ENCODE results near the gene IGFBP1. TPM values are rescaled to one million over a fixed set of nuclear protein-coding genes. Genes with fewer than 3 reads are reported as not detected.

Gene IGFBP1
- total RNA-seq, 1 donor from 2014 or later, result not detected

DNA sequence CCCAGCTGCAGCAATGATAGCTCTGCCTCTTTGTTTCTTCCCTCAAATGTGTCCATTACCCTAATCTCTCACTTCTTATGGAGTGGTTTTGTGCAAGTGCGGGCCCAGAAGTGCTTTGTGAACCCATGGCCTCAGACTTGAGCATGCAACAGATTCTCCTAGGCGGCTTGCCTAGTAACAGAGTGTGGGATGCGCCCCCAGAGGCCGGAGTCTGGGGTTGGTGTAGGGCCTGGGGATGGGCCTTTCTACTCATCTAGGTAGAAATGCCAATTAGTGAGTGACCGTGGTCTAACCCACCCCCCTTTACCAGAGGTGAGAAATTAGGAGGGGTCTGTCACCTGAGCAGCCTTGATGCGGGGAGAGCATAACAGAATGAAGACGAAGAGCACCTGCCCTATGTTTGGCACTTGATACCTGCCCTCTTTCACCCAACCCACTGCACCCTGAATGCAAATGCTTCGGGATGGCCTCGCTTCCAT is 7.0 kb upstream of the IGFBP1 start:
- no peak for DNase-seq

DNA sequence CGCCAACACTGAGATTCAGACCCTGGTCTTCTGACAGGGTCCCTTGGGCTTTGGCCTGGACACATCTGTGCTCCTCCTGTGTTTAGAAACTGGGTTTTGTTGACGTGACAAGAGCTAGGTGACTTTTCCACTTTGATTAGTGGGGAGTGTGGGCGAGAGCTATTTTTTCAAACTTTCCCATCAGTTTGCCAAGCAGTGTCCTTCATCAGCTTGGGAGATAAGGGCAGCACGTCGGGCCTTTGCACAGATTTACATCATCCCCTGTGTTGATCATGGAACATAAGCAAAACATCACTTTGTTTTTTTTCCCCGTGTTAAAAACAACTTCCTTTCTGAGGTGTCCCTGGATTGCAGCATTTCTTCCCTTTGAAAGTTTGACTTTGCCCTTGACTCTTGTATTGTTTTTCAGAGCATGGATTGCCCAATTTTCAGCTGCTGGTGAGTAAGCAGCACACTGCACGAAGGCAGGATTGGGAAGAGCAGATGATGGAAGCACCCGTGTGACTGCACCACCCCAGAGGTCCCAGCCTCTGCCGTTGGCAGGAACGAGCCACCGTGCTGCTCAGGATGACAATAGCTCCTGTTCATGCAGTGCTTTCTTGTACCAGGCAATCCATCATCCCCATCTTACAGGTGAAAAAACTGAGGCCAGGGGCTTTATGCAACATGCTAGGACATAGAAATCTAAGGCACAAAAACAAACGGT is 6.4 kb upstream of the IGFBP1 start:
- DNase-seq, result no peak

DNA sequence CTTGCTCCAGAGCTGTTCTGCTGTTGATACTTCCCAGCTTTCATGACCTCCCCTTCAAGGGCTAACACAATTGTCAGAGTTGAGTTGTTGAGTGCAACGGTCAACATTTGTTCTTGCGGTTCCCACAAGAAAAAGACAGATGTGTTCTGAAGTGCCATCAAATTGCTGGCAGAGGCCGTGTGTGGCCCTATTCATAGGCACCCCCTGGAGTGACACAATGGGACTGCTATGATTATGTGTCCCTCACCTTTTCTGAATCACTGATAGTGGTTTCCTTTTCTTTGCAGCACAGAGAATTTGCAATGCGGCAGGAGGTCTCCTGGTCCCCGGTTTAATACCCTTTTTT is 5.8 kb upstream of the IGFBP1 start:
- DNase-seq, result no peak

DNA sequence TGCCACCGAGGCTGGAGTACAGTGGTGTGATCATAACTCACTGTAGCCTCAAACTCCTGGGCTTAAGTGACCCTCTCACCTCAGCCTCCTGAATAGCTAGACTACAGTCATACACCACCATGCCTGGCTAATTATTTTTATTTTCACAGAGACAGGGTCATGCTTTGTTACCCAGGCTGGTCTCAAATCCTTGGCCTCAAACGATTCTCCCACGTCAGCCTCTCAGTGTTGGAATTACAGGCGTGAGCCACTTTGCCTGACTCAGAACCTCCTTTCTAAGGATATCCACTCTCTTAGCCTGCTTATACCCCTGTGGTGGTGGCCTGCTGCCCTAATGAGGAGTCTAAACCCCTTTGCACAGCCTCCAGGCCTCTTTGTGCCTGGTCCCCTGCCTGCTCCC is 4.2 kb upstream of the IGFBP1 start:
- no peak for DNase-seq

DNA sequence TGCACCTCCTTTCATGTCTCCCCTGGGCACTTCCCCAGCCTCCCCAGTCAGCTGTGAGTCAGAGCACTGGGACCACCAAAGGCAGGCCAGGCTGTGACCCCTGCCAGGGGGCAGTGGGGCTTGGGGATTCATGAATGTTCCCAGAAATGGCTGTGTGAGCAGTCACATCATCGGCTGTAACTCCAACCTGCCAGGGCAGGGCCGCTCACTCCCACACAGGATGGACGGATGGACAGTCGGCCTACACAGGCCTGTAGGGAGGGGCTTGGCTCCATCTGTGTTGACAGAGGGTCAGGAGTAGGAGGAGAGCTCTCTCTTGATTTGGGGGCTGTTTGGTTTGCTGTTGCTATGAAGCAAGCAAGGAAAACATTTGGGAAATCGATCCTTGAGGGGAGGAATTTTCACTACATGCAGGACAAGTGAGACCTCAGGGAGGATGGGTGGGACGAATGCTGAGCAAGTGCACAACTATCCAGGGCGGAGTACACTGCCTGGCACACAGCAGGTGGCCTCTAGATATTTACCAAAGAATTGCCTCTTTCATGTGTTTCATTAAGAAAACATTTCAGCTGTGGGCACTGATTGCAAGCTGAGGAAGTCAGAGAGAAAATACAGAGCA is 2.9 kb upstream of the IGFBP1 start:
- no peak for DNase-seq

DNA sequence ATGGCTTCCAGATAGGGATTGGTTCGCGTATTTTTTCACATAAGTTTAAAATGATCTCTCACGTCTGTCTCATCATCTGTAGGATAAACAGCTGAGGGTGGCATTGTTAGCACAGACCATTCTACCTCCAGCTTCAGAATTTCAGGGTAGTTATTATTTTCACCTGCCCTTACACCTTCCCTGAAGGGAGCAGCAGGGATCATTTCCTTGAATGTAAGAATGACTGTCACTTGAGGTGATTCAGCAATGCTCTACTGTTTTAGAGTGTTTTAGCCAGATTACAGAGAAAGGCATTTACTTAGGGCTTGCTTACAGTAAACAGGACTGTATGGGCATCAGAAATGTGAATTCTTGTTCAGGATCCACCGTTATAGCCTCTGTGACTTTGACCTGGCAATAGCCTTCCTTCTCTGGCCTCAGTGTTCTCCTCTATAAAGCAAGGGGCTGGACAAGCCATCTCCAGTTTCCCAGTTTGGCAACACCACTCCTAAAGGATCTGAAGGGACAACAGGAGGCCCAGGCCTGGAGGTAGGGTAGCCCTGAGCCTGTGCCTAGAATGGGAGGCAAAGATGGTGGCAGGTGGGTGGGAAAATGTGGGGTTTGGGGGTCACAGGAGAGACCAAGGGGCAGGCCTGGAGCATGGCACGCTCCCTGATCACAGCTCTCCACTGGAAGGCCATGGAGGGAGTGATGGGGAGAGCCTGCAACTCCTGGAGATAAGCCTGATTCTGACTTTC is 1.2 kb upstream of the IGFBP1 start:
- DNase-seq, result no peak

DNA sequence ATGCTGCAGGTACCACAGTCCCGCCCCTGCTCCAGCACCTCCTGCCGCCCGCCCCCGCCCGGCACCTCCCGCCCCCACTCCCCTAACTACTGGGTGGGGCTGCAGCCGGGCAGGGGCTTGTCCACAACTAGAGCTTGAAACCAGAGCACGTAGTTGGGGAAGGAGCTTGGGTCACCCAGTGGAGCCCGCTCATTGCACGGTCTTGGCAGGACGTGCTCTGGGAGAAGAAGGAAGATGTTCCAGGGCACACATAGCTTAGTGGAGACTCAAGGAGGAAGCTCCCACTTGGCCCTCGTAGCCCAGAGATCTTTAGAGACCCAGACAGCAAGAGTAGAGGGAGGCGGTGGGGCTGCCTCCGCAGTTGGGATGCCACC is 692 bp downstream of the IGFBP1 start:
- no peak for DNase-seq

DNA sequence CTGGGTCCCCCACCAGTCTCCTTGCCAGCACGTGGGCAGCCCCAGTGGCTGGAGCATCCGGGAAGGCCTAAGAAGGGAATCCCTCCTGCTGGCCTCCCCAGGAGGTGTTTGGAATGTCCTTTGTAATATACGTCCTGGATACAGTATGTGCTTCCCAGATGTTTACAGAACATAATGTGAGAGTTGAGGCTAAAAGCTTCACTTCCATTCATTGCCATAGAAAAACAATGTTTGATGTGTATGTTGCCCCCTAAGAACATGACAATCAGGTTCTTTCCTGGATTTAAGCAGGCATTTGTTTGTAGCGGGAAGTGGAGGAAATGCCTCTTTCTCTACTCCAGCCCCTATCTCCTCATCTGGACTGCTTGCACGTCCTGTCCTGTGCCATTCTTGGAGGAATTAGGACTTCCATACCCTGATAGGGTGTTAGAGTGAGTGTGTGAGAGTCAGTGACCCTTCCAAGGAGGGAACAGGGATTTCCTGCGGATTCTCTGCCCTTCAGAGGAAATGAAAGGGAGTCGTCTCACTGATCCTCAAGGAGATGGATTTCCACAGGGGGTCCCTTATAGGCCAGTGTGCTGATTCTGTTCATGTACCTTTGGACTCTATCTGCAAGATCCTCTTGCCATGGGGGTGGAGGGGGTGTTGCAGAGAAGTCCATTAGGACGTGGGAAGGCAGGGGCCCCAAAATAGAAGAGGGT is 1.2 kb downstream of the IGFBP1 start:
- no peak for DNase-seq

DNA sequence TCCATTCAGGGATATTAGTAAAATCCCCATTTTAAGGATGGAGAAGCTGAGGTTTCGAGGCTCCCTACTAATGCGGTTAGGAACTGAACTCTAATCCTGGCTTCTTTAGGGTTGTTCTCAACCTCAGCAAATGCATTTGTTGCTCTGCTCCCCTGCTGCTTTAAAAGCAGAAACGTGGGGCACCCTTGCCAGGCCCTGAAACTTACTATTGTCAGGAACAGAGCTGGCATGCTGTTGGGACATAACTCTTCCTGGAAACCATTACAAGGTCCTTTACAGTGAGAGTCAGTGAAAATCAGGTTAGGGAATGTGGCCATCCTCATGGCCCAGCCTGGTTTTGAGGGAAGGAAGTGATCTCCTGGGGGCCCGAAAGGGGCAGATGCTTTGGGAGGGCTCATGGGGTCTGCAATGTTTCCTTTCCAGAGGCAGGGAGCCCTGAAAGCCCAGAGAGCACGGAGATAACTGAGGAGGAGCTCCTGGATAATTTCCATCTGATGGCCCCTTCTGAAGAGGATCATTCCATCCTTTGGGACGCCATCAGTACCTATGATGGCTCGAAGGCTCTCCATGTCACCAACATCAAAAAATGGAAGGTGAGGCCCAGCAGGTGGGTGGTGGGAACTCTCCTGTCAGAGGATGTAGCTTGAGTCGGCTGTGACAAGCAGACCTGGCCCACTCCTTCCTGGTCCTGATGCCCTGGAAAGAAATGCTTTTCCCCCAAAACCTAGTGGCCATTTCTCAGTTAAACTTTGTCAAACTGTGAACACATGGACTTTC is 2.0 kb downstream of the IGFBP1 start:
- no peak for DNase-seq

DNA sequence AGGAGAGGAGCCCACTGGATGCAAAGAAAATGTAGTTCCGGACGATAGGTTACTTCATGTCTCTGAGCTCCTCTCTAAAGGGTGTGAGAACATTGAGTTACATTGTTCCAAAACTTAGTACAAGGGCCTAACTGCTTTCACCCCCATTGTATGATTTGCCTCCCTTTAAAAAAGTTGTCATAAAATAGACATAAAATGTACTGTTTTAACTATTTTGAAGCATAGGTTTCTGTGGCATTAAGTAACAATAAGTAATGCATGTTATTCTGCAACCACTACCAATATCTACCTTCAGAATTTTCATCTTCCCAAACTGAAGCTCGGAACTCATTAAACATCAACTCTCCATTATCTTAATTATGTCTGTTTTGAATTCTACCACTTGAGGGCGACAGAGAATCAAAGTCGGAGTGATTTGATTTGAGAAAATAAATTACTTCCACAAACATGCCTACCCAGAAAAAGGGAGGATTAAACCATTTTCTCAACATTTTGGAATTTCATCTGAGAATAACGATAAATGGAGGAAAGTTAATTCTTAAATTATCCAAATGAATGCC is 2.7 kb downstream of the IGFBP1 start:
- peak; percentile 79 for DNase-seq

DNA sequence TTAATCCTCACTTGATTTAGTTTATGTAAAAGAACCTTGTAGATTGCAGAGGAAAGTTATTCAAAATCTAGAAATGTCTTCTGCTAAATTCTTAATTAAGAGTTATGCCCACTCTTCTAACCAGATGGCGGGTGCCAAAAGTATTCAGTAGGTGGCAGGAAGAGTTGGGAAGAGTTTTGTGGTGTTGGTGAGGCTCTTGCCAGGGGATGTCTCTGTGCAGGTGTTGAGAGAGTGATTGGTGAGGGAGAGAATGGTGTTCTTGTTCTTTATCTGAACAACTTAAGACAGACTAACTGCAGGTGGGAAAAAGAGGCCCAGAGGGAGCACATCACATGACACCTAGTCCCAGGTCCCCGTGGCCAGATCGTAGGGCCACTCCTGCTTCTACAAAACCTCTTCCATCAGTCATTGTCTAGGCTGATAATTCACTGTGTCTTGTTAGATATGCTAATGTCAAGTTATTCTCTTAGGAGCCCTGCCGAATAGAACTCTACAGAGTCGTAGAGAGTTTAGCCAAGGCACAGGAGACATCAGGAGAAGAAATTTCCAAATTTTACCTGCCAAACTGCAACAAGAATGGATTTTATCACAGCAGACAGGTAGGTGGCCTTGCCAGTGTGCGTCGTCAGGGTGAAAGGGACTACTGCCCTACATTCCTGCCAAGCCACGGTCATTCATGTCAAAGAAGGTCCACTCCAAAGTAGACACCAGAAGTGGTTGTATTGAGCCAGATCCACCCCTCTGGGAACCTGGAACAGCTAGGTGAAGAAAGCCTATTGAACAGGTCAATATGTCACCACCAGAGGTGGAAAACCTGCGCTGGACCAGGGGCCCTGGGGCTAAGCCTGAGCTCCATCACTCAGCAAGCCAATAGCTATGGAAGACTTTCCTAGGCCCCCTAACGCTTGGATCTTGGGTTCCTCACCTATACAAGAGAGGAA is 3.4 kb downstream of the IGFBP1 start:
- no peak for DNase-seq

DNA sequence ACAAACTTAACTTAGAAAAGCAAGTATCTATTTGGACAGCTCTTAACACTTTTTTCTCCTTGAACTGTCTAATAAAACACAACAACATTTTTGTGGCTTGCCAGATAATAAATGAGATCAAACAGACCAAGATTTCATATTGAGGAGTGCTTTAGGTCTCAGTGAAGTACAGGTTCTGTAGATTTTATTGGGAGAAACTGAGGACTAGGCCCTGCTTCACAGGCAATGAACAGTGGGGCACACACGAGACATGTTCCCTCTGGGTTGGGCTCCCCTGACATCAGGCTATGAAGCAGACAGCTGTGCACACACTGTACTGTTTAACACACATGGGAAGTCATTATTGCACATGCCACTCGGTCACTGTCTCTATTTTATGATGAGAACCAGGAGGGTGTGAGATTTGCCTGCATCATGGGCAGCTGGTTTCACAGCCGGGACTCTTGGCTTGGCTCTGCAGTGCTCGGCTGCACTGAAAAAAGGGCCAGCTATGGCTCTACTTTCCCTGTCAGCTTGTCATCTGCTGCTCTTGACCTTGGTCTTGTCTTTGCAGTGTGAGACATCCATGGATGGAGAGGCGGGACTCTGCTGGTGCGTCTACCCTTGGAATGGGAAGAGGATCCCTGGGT is 4.2 kb downstream of the IGFBP1 start:
- no peak for DNase-seq

DNA sequence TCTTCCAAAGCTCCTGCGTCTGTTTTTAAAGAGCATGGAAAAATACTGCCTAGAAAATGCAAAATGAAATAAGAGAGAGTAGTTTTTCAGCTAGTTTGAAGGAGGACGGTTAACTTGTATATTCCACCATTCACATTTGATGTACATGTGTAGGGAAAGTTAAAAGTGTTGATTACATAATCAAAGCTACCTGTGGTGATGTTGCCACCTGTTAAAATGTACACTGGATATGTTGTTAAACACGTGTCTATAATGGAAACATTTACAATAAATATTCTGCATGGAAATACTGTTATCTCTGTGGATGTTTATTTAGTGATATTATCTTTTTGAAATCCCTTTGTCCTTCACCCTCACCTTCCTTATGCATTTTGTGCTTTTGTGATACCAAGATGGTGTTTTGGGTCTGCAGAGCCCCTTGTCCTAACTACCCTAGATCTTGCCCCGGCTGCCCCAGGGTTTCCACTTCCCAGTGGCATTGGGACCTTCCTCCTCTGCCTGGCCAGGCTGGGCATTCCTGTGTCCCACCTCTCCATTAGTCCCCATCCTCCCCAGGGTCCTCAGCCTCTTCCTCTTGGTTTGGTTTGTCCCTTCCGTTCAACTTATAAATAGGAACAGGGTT is 5.2 kb downstream of the IGFBP1 start:
- DNase-seq, result no peak

DNA sequence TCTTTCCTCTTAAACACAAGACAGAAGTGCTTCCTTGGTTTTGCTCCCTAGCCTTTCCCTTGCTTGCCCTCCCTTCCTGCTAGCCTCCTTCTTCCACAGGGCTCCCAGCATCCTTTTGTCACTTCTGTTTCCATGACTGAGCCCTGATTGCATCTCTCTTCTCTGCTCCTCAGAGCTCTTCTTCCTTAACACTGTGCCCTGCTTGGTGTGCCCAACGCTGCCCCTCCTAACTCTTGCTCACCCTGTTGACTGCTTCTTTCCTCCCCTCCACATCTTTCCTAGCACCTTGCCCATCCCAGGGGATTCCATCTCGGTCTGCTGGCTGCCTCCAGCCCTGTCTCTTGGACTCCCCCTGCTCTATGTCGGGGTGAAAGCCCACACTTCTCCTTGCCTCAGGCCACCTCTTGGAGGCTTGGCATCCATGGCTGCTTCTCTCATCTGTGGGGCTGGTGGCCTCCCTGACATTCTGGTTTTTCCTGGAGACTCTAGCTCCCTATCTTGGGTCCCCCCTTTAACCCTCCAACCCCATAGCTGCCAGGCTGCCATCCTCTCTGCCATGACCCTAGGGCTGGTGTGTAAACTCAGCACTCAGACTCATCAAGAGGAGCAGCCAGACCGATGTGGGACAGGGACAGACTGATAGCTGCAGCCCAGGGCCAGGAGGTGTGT is 5.8 kb downstream of the IGFBP1 start:
- no peak for DNase-seq

DNA sequence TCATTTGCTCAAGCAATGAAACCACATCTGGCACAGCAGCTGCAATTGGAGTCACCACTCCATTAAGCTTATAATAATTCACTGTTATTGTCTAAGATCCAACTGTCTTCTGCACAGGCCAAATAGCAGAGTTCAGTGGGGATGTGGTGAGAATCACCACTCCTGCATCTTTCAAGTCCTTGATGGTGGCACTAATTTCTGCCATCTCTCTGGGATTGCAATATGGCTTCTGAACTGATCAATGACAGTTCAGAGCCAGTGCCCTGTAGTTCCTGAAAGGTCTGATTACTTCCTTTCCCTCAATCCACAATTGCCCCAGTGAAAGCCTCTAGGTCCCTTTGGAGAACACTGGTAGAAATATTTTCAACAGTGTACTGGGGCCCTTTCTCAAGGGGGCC is 6.4 kb downstream of the IGFBP1 start:
- no peak for DNase-seq

DNA sequence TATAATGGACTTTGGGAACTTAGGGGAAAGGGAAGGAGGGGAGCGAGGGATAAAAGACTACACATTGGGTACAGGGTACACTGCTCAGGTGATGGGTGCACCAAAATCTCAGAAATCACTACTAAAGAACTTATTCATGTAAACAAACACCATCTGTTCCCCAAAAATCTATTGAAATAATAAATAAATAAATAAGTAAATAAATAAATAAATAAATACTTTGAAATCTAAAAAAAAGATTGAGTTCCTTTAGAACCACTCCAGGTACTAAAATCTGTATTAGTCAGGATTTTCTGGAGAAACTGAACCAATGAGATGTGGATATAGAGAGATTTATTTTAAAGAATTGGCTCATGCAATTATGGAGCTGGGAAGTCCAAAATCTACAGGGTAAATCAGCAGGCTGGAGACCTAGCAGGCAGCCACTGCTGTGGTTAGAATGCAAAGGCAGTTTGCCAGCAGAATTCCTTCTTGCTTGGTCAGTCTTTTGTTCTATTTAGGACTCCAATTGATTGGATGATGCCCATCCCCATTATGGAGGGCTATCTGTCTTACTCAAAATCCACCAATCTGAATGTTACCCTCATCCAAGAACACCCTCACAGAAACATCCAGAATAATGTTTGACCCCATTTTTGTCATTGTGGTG is 8.9 kb downstream of the IGFBP1 start:
- no peak for DNase-seq

DNA sequence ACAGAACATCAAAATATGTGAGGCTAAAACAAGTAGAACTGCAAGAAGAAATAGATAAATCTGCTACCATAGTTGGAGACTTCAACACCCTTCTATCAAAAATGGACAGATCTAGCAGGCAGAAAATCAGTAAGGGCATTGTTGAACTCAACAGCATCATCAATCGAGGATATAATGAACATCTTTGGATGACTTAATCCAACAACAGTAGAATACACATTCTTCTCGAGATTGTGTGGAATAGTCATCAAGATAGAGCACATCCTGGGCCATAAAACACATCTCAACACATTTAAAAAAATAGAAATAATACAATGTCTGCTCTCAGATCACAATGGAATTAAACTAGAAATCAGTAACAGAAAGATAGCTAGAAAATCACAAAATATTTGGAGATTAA is 9.9 kb downstream of the IGFBP1 start:
- DNase-seq, result no peak

DNA sequence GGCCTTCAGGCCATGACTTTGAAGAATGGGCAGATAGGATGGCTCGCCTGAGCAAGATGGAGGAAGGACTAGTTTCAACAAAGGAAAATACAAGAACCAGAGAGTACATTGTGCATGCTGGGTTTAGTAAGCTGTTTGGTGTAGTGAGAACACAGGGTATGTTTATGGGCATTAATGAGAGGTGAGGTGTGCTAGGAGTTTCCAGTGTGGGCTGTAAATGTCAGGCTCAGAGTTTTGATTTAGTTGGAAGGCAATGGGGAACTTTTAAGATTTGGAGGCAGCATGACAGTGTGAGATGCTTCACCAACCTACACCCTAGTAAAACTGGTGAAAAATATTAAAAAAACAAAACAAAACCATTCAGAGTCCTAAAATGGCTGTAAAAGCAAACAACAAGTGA is 13.3 kb downstream of the IGFBP1 start:
- no peak for DNase-seq

DNA sequence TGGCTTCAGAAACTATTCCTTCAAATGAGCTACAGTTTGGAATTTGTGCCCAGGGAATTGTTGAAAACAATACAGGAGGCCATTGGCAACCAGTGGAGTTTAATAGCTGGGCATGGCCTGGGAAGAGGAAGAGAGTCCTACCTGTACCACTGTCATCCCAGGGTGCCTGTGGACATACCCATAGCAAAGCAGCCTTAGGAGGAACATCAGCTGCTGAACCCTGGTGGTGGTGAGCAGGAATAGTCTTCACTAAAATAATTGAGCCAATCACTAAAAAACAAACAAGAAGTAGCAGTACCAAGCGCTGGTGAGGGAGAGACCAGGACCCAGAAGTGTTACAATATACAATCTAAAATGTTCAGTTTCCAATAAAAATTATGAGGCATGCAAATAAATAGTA is 14.5 kb downstream of the IGFBP1 start:
- no peak for DNase-seq
